HG02981 (cell line): Measurements from ENCODE around the gene PSENEN.
A peak's percentile ranks its signal among the peaks of the same experiment; 100 is the strongest.
"Not testable (repeated sequence)": the region's sequence is repeated elsewhere in the genome, so short reads cannot be mapped to it uniquely, and the experiment has no call there.

Source experiments
- ATAC-seq: cut with Tn5 transposase; IDR thresholded peaks from one replicate; pipeline ENCODE4 v1.9.1; 2021; ENCODE audit warnings: mild to moderate bottlenecking, moderate library complexity; ENCODE audit not compliant: unreplicated experiment

The PSENEN gene

GRCh38 chr19:35768082-35768421, 22.6 kb downstream of the PSENEN start:
- no peak for ATAC-seq

DNA sequence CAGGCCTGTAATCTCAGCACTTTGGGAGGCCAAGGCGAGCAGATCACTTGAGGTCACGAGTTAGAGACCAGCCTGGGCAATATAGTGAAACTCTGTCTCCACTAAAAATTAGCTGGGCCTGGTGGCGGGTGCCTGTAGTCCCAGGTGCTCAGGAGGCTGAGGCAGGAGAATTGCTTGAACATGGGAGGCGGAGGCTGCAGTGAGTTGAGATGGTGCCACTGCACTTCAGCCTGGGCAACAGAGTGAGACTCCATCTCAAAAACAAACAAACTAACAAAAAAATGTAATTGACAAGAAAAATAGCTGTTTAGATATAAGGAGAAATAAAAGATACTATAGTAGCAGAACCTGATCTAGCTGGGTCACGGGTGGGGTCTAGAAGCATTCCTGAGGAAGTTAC, 26.9 kb downstream of the PSENEN start:
- not testable (repeated sequence) for ATAC-seq

GRCh38 chr19:35773020-35773806, 27.8 kb downstream of the PSENEN start:
- ATAC-seq, result no peak

GRCh38 chr19:35774274-35775045, 29.0 kb downstream of the PSENEN start:
- no peak for ATAC-seq

GRCh38 chr19:35775046-35775297, 29.5 kb downstream of the PSENEN start:
- no peak for ATAC-seq

DNA sequence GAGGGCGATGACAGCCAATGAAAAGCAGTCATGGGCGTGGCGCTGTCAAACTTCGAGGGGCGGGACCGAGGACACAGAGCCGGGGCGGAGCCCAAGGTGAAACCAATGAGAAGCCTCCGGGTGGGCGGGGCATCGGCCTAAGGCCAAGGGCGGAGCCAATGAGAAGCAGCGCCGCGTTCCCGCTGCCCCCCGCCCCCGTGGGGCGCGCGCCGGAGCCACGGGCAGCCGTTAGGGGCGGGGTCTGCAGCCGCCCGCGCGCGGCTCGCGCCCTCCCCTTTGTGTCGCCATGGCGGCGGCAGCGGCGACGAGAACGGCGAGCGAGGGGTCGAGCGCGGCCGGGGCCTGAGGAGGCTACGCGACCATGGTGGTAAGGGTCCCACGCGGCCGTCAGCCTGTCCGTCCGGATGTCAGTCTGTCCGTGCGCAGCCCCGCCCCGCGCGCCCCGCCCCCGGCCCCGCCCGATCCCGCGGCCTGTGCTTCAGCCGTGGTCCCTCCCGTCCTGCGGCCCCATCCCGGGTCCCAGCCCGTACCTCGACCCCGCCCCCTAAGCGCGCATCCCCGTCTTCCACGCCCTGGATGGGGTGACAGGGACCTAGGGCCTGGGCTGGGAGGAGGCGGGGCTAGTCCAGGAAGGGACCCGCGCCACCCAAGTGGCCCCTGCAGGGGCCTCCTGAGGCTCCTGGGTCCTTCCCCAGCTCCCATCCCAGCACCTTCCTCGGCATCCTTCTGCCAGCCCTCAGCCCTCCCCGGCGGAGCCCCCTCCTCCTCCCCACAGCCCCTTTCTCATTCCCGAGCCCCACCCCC, 30.0 kb downstream of the PSENEN start, which contains the start of gene ARHGAP33:
Gene ARHGAP33, plus strand, starts transcription at position 267 of the 804 bp plus-strand sequence. Its CDS starts 95 bp downstream, at position 362.
- ATAC-seq, result peak; percentile 91

DNA sequence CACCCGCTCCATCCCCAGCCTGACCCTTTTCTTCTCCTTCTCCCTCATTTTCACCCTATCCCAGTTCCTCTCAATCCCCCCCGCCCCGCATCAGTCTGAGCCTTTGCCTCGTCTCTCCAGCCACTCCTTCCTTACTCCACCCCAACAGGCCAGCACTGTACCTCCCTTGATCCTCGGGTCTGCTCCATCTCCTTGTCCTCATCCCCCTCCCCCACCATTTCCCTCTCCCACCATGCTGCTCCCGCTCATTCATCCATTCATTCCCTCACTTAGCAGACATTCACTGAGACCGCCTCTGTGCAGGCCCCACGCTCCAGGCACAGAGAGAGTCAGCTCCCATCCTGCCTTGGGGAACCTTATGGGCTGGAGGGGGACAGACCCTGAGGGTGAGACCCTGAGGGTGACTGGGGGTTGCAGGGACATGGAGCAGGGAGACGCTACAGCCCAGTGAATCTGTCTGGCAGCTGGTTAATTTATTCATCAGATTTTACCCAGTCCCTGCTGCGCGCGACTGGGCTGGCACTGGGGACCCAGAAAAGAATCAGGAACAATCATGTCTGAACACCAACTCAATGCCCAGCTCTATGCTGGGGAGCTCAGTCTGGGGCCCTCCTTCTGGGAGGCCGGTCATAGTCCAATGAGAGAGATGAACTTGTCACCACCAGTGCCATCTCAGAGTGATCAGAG, 30.8 kb downstream of the PSENEN start:
- no peak for ATAC-seq

- no peak for ATAC-seq
These were observed 31.8 kb downstream of the PSENEN start for GRCh38 chr19:35777086-35777841.

DNA sequence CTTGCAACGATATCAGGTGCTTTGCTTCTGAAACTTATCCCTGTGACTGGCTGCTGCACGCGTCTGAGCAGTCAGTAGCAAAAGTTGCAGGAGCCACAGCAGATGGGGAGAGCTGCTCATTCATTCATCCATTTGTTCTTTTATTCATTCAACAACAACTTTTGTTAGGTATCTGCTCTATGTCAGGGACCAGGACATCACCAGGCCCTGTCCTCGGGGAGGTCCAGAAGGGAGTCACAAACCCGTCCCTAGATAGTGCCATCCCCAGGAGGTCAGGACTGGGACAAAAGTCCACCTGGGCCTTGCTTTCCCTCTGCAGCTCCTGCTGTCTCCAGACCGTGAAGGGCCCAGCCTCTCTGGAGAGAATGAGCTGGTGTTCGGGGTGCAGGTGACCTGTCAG, 32.5 kb downstream of the PSENEN start:
- no peak for ATAC-seq

DNA sequence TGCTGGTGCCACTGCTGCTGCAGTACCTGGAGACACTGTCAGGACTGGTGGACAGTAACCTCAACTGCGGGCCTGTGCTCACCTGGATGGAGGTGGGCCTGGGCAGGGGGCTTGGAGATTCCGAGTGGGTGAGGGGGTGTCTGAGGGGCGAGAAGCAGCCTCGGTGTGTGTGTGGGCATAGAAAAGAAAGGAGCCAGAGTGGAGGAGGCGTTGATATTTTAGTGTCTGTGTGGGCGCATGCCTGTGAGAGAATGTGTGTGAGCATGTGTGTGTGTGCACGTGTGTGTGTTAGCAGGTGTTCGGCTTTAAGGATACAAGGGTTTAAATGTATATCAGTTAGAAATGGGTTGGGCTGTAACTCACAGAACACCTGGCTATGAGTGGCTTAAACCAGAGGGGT, 33.6 kb downstream of the PSENEN start:
- ATAC-seq, result no peak

DNA sequence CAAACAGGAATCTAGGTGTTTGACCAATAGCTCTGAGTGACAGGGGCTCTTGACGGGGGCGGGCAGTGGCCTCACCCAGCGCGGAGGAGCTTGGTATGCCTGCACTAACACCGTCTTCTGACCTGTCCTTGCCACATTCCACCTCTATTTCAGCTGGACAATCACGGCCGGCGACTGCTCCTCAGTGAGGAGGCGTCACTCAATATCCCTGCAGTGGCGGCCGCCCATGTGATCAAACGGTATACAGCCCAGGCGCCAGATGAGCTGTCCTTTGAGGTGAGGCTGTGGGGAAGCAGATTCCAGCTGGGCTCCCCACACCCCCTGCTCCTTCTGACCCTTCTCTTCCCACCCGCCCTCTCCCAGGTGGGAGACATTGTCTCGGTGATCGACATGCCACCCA, 34.6 kb downstream of the PSENEN start:
- ATAC-seq, result no peak

DNA sequence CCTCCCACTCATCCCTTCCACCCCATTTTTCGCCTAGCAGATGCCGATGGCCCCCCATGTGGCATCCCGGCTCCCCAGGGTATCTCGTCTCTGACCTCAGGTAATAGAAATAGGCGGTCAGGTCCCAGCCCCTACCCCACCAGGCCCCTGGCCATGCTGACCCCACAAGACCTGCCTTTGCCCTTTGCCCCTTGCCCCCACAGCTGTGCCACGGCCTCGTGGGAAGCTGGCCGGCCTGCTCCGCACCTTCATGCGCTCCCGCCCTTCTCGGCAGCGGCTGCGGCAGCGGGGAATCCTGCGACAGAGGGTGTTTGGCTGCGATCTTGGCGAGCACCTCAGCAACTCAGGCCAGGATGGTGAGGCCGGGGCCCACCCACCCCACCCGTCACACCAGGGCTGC, 35.3 kb downstream of the PSENEN start:
- ATAC-seq, result no peak

DNA sequence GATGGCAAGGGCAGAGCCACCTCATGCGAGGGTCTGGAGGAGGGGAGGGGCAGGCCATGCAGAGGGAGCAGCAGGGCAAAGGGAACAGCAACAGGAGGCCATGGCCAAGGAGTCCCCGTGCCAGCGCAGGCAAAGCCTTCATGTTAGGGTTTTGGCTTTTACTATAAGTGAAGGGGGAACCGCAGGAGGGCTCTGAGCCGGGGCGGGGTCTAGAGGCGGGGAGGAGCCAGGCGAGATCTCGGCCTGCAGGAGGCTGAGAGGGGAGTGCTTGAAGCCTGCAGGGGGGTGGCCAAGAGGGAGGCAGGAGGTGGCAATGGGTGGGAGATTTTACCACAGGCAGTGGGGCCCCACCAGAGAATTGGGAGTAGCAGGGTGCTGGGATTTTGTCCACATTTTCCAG, 36.2 kb downstream of the PSENEN start:
- ATAC-seq, result no peak

GRCh38 chr19:35782589-35782988, 37.1 kb downstream of the PSENEN start:
- ATAC-seq, result no peak

DNA sequence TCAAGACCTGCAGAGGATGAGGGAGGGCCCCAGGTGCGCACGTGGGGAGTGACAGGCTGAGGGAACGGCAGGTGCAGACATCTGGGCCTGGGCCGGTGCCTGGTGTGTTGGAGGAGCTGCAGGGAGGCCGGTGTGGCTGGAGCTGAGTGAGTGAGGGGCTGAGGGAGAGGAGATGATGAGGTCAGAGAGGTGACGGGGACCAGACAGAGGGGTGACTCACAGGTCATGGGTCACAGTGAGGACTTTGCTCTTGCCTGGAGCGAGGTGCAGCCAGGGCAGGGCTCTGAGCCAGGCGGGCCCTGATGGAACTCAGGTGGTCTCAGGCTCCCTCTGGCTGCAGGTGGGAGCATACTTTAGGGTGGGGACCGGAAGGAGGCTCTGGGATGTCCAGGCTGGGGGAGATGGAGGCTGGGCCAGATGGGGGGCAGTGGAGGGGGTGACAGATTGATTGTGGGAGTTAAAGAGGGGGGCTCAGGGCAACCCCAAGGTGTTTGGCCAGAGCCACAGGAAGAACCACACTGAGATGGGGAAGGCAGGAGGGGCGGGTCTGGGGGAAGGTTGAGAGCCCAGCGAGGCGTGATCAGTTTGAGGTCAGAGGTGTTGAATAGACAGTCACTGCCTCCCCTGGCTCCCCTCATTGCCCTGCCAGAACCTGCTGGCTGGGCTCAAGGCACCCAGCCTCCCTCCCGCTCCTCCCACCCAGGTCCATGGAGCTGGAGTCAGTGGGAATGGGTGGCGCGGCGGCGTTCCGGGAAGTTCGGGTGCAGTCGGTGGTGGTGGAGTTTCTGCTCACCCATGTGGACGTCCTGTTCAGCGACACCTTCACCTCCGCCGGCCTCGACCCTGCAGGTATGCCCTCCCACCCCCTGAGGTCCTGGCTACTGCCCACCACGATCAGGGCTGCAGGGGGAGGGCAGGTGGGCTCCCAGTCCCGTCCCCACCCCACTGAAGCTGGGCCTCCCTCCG, 38.3 kb downstream of the PSENEN start:
- no peak for ATAC-seq

DNA sequence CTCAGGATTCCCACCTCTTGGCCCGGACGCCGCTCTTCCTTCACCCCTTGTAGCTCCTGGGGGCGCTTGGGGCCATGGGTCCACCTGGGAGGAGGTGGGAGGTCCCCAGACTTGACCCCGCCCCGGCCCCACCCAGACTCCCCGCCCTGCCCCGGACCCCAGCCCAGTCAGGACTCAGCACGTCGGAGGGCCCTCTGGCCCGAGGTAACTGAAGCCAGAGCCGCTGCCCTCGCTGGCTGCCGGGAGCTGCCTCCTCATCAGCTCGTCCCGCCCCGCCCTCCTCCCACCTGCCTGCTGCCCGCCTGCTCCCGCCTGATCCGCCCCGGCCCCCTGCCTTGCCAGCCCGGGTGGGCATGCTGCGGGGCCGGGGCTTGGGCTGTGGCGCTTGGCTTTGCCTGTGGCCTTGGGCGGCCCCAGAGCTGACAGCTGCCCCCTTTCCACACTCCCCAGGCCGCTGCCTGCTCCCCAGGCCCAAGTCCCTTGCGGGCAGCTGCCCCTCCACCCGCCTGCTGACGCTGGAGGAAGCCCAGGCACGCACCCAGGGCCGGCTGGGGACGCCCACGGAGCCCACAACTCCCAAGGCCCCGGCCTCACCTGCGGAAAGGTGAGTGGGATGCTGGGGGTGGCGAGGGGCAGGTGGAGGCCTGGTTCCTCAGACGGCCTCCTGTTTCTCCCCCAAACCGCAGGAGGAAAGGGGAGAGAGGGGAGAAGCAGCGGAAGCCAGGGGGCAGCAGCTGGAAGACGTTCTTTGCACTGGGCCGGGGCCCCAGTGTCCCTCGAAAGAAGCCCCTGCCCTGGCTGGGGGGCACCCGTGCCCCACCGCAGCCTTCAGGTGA, 39.3 kb downstream of the PSENEN start:
- no peak for ATAC-seq

DNA sequence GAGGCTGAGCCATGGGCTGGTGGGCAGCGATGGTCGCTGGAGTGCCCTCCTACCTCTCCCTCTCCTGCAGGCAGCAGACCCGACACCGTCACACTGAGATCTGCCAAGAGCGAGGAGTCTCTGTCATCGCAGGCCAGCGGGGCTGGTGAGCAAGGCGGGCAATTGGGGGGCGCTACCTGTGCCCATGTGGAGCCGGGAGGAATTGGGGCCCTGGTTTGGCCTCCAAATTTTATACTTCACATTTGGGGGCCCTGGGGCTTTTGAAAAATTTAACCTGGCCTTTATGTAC, 39.8 kb downstream of the PSENEN start:
- no peak for ATAC-seq

- no peak for ATAC-seq
These were observed 41.1 kb downstream of the PSENEN start for GRCh38 chr19:35786299-35787160.
